Activated CD4-positive, alpha-beta T cell treated with anti-CD3 and anti-CD28 coated beads for 48 hours (primary cell): ENCODE data around the gene PRKACA.
"Not testable (repeated sequence)": the region's sequence is repeated elsewhere in the genome, so short reads cannot be mapped to it uniquely, and the experiment has no call there.

Source experiments
- DNase-seq: peaks from one replicate; pipeline ENCODE4 v3.0.0-alpha.2; 2020

PRKACA gene

DNA sequence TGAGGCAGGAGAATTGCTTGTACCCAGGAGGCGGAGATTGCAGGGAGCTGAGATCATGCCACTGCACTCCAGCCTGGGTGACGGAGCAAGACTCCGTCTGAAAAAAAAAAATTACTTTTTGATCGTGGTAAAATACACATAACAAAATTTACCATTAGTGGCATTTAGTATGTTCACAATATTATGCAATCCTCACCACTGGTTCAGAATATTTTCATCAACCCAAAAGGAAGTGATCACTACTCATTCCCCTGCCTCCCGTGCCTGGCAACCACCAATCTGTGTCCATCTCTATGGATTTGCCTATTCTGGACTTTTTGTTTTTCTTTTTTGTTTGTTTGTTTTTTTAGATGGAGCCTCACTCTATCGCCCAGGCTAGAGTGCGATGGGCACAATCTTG is 54.5 kb downstream of the PRKACA start:
- DNase-seq, result no peak

DNA sequence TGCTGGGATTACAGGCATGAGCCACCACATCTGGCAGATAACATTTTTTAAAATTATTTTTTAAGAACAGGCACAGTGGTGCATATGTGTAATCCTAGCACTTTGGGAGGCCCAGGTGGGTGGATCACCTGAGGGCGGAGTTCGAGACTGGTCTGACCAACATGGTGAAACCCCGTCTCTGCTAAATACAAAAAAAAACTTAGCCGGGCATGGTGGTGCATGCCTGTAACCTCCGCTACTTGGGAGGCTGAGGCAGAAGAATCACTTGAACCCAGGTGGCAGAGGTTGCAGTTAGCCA is 55.1 kb downstream of the PRKACA start:
- no peak for DNase-seq

DNA sequence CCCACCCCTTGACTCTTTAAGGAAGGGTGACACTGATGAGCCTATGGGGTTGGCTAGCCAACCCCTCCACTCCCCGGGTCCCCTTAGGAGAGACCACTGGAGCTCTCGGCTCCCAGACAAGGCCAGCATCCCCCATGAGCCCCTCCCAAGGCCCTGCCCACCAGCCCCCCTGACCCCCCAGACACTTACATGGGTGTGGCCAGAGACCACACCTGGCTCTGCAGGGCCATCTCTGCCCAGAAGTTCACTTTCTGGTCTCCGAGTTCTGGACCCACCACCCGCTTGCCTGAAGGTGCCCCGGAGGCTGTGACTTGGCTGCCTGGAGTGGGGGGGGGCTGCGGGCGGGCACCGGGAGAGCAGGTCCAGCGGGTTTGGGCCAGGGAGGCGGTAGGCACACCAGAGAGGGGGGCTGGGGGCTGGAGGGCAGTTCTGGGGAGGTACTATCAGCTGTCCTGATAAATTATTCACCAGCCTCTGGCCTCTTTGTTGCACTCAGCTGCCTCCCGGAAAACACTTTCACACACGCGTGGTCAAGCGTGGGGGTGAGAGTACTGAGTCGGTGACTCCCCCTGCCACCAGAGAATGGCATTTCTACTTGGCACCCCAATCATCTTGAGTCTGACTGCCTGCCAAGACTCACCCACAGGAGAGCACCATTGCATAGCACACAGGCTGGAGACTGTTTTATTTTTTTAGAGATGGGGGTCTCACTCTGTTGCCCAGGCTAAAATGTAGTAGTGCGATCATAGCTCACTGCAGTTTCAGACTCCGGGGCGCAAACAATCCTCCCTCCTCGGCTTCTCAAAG is 55.6 kb downstream of the PRKACA start, which contains the start of gene PALM3:
PALM3 (minus strand) TSS at position 326 of the 807 bp plus-strand sequence; CDS start at position 230, 96 bp downstream.
- no peak for DNase-seq

DNA sequence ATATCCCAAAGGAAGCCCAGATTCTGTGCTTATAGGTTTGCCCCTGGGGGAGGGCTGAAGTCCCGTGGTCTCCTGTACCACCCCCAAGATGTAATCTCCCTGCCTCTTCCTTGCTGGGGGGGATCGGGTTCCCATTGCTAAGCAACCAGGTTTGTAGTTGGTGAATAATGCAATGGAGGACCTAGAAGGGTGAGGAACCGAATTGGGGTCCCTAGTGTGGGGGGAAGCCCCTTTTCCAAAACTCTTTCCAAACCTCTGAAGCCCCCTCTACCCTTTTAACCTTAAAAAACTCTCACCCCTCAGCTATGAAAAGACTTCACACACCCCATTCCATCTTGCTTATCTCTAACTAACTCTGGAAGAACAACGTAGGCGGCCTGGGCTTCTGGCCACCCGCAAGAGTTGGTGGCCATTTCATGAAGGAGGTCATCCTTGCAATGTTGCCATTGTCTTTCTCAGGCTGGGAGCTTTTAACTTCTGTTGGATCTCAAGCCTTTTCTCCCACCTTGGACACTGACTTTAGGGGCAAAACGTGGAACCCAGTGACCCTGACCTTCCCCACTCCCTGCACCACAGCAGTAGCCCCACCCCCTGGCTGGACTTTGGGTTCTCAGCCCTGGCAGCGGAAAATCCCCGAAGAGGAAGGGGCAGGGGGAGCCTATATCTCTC is 56.3 kb downstream of the PRKACA start:
- DNase-seq, result no peak

DNA sequence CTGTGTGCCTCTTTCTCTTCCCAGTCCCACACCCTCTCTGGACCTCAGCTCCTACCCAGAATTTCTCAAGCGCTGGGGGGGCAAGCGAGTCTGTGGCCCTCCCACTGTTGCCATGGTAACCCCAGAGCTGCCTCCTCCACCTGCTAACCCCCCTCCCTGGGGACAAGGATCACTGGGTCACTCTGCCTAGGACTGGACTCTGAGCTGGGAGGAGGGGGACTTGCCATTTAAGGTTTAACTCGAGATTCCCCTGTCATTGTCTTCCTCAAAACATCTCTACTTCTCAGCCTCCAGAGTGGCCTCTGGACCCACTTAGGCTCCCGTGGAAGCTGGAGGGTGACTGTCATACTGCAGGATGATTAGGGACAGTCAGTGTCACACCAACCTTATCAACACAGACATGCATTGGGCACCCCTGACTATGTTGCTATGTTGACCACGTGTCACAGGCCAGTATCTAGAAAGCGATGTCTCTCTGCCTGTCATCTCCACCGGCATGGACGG is 57.9 kb downstream of the PRKACA start:
- no peak for DNase-seq

- peak; percentile 70 for DNase-seq
Observed at GRCh38 chr19:14059093-14059480, 58.5 kb downstream of the PRKACA start.

GRCh38 chr19:14058182-14059092 is 59.1 kb downstream of the PRKACA start:
- DNase-seq, result no peak

DNA sequence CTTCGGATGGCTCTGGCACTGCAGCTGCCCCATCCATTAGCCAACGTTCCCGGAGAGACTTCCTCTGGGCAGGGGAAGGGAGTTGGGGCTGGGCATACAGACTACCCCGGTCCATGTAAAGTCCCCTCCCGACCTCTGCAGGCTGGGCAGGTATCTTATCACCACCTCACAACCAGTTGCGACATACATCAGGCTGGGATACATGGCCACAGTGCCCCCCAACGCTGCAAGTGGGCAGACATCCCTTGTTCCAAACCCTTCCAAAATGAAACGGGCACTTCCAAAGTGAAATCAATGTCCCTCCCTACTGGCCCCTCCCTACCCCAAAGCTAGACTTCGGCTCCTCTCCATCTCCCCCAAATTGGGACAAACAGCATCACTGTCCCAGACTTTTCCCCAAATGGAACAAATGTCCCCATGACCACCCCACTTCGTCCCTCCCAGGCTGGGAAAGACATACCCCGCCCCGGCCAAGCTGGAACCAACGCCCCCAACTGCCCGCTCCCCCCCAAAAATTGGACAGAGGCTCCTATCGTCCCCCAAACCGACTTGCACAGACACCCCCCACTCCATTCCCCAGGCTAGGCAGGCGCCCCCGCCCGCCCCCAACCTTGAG is 60.7 kb downstream of the PRKACA start:
- DNase-seq, result no peak

DNA sequence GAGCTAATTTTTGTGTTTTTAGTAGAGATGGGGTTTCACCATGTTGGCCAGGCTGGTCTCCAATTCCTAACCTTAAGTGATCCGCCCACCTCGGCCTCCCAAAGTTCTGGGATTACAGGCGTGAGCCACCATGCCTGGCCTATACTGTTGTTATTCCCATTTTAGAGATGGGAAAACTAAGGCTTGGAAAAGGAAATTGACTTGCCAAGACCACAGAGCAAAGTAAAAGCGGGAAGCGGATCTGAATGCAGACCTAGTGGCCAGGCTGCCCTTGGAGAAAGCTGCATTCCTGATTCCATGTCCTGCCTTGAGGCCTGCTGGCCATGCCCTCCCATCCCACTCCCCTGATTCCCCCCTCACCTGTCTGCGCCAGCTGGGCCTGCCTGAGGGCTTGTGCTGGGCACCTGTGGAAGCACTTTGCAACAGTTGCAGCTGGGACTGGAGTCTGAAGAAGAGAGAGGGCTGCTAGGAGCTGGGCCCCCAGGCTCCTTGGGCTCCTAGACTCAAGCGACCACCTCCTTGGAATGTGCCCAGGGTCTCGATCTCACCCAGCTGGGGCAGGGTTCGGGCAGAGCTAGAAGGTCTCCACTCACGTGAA is 61.4 kb downstream of the PRKACA start:
- no peak for DNase-seq

GRCh38 chr19:14055396-14055795 is 62.2 kb downstream of the PRKACA start:
- no peak for DNase-seq

GRCh38 chr19:14054721-14055120 is 62.8 kb downstream of the PRKACA start:
- no peak for DNase-seq

DNA sequence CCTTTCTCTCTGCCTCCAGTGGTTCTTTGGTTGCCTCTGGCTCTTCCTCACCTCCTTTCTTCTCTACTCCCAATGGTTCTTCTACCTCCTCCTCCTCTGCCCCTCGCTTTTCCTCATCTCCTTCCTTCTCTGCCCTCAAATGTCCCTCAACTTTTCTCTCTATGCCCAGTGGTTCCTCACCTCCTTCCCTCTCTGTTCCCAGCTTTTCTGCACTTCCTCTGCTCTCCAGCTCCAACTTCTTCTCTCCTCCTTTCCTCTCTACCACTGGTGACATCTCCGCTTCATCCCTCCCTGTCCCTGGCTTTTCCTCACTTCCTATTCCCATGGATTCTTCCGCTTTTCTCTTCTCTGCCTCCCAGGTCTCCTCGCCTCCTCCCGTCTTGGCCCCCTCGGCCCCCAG is 63.5 kb downstream of the PRKACA start:
- DNase-seq, result no peak

DNA sequence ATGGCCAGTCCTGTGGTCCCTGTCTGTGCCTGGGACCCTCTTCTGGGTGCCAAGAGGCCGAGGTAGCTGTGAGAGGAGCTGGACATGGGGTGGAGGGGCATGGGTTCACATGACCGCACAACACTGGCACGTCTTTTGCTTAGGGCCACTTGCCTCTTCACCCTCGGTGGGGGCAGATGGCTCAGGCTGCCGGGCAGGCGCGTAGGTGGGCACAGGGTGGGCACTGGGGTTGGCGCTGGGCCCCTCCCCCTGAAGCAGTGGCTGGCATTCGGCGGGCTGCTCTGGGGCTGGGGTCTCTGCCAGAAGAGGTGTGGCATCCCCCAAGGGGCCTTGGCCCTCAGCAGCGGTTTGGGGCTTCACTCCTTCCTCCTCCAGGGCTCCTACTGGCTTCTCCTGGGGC is 64.1 kb downstream of the PRKACA start:
- no peak for DNase-seq

DNA sequence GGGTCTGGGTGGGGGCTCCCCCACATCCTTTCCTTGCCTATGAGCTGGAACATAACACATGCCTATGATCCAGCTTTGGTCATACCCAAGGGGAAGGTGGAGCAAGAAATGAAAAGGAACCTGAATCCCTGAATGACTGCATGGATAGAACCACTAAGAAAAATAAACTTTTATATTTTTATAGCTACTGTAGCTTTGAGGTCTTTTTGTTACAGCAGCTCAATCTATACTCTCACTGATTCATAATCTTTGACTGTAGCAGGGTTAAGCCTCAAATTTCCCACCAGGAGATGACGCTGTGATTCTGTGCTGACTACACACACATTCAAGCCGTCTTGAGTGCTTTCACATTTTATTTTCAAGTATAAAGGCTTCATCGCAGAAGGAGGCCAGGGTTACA is 64.5 kb downstream of the PRKACA start:
- DNase-seq, result no peak

- no peak for DNase-seq
Observed at GRCh38 chr19:14052470-14052869, 65.1 kb downstream of the PRKACA start.

DNA sequence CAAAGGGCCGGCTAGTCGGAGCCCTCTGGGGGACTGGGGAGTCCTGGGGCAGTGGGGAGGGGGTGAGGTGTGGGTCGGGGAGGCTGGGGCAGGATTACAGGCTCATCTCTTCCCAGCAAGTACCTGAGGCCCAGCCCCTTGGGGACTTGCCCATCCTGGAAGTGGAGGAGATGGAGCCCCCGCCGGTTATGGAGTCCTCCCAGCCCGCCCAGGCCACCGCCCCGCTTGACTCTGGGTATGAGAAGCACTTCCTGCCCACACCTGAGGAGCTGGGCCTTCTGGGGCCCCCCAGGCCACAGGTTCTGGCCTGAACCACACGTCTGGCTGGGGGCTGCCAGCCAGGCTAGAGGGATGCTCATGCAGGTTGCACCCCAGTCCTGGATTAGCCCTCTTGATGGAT is 65.6 kb downstream of the PRKACA start:
- no peak for DNase-seq

DNA sequence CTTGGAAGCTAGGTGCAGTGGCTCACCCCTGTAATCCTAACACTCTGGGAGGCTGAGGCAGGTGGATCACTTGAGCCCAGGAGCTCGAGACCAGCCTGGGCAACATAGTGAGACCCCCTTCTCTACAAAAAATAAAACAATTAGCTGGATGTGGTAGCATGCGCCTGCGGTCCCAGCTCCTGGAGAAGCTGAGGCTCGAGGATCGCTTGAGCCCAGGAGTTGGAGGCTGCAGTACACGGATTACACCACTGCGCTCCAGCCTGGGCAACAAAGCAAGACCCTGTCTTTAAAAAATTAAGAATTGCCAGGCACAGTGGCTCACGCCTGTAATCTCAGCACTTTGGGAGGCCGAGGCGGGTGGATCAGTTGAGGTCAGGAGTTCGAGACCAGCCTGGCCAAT is 66.6 kb downstream of the PRKACA start:
- DNase-seq, result not testable (repeated sequence)

- no peak for DNase-seq
Observed at GRCh38 chr19:14050512-14050911, 67.0 kb downstream of the PRKACA start.

- peak; percentile 88 for DNase-seq
Observed at GRCh38 chr19:14048443-14049153, 69.0 kb downstream of the PRKACA start.

GRCh38 chr19:14047866-14048265 is 69.7 kb downstream of the PRKACA start:
- DNase-seq, result not testable (repeated sequence)
